GM06990 (cell line): Measurements from ENCODE around the gene MAGT1.

ENCODE experiments used
- DNase-seq: peaks from one replicate; pipeline ENCODE4 v3.0.0-alpha.2; 2011; ENCODE audit not compliant: insufficient read length; ENCODE audit errors: extremely low read depth
- H3K27me3 ChIP-seq: replicated peaks from 2 replicates; pipeline ENCODE4 v1.6.0; 2011; ENCODE audit warnings: low read length; ENCODE audit not compliant: control insufficient read depth, insufficient read depth
- H3K36me3 ChIP-seq: 2 replicates; pipeline ENCODE4 v1.5.1; 2011; ENCODE audit warnings: low read length; ENCODE audit not compliant: control insufficient read depth, insufficient read depth
- H3K4me3 ChIP-seq: replicated peaks from 2 replicates; pipeline ENCODE4 v1.5.1; 2011; ENCODE audit warnings: low read depth, mild to moderate bottlenecking, control low read depth, low read length
- TF ChIP-seq, protein P1 (sequence below): IDR thresholded peaks from 2 replicates; pipeline ENCODE4 v1.5.1; 2011; ENCODE audit warnings: low read length, control low read depth, mild to moderate bottlenecking, inconsistent platforms; ENCODE audit not compliant: insufficient read depth, poor library complexity, severe bottlenecking

The MAGT1 gene

DNA sequence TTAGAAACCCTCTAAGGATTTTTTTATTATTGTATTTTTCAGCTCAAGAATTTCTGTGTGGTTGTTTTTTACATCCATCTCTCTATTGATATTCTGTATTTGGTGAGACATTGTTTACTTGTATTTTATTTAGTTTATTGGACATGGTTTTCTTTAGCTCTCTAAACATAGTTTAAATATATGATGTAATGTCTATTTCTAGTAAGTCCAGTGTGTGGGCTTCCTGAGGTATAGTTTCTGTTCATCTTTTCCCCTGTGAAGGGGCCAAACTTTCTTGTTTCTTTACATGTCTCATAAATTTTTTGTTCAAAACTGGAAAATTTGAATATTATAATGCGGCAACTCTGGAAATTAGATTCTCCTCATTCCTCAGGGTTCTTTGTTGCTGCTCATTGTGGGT, 81.0 kb downstream of the MAGT1 start:
- DNase-seq: peak; percentile 1
- Histone ChIP-seq H3K4me3 (no peak overlapping the region), H3K36me3 (no peaks in the 10 kb centered on the region), H3K27me3 (no peaks in the 10 kb centered on the region)
- TF ChIP-seq, protein P1, sequence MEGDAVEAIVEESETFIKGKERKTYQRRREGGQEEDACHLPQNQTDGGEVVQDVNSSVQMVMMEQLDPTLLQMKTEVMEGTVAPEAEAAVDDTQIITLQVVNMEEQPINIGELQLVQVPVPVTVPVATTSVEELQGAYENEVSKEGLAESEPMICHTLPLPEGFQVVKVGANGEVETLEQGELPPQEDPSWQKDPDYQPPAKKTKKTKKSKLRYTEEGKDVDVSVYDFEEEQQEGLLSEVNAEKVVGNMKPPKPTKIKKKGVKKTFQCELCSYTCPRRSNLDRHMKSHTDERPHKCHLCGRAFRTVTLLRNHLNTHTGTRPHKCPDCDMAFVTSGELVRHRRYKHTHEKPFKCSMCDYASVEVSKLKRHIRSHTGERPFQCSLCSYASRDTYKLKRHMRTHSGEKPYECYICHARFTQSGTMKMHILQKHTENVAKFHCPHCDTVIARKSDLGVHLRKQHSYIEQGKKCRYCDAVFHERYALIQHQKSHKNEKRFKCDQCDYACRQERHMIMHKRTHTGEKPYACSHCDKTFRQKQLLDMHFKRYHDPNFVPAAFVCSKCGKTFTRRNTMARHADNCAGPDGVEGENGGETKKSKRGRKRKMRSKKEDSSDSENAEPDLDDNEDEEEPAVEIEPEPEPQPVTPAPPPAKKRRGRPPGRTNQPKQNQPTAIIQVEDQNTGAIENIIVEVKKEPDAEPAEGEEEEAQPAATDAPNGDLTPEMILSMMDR: no peak

DNA sequence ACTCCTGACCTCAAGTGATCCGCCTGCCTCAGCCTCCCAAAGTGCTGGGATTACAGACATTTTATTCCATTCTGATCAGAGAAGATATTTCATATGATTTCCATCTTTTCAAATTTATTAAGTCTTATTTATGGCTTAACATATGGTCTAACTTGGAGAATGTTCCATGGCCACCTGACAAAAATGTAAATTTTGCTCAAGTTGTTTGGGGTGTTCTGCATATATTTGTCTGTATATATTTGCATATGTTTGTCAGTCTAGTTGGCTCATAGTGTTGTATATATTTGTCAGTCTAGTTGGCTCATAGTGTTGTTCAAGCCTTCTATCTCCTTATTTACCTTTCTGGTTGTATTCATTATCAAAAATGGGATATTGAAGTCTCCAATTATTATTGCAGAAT, 93.0 kb downstream of the MAGT1 start:
- no peaks in the 10 kb centered on the region for H3K36me3 ChIP-seq
- no peaks in the 10 kb centered on the region for H3K27me3 ChIP-seq
- TF ChIP-seq, protein P1: no peak
- DNase-seq: no peak
- no peak overlapping the region for H3K4me3 ChIP-seq

DNA sequence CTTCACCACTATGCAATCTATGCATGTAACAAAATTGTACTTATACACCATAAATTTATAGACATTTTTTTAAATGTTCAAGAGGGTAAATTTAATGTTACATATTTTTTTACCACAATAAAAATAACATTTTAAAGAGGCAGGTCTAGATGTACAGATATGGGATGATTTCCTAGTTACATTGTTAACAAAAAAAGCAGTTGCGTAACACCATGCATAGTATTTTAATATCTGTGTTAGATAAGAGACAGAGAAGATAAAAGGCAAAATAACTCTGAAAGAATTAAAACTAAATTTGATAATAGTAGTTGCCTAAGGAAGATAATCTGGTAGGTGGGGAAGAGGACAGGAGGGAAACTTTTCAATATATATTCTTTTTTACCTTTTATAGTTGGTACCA, 100.1 kb downstream of the MAGT1 start:
- Histone ChIP-seq H3K36me3 (no peaks in the 10 kb centered on the region), H3K4me3 (no peak overlapping the region), H3K27me3 (no peaks in the 10 kb centered on the region)
- TF ChIP-seq, protein P1: no peak
- no peak for DNase-seq

DNA sequence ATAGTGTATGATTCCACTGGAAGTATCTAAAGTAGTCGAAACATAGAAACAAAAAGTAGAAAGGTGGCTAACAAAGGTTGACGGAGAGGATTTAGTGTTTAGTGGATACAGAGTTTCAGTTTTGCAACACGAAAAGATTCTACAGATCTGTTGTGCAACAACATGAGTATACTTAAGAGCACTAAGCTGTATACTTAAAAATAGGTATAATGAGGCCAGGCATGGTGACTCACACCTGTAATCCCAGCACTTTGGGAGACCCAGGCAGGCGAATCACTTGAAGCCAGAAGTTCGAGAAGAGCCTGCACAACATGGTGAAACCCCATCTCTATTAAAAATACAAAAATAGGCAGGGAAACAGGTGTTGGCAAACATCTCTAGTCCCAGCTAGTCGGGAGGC, 101.3 kb downstream of the MAGT1 start:
- no peak overlapping the region for H3K4me3 ChIP-seq
- TF ChIP-seq, protein P1: no peak
- H3K27me3 ChIP-seq: no peaks in the 10 kb centered on the region
- DNase-seq: no peak
- no peaks in the 10 kb centered on the region for H3K36me3 ChIP-seq

DNA sequence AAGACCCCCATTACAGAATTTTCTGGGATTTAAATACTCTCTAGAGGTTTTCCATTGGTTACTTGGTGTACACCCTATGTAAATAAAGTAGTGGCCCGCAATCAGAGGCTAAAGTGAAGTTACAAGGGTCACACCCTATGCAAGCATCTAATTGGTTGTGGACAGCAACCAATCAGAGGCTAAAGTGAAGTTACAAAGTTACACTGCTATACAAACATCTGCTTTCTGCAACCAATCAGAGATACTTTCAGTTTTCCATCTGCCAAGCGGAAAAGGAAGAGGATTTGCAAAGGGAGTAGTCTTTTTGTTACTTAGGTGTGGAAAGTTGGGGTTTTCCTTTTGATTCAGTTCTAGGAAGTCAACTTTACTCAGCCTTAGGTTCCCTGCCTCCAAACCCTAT, 107.2 kb downstream of the MAGT1 start:
- Histone ChIP-seq H3K36me3 (no peaks in the 10 kb centered on the region), H3K4me3 (no peak overlapping the region), H3K27me3 (no peaks in the 10 kb centered on the region)
- no peak for DNase-seq
- TF ChIP-seq, protein P1: no peak

DNA sequence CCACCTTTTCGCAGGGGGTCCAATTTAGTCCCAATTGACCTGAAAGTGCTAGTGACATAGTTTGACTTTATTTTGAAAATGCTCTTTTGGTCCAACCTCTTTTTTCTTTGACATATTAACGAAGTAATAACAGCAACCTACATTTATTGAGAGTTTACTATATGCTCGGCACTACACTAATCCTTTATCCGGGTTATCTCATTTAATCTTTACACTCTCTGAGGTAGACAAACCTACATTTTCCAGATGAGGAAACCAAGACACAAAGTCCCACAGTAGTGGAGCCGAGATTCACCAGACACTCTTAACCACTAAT, 108.9 kb downstream of the MAGT1 start:
- Histone ChIP-seq H3K27me3 (no peaks in the 10 kb centered on the region), H3K4me3 (peak overlapping the region; percentile 60), H3K36me3 (no peaks in the 10 kb centered on the region)
- DNase-seq: no peak
- TF ChIP-seq, protein P1: no peak
